HCT116 (cell line): ENCODE results near the gene RARS2.

ENCODE experiments used
- CBX3 ChIP-seq: IDR thresholded peaks from 2 replicates; pipeline ENCODE4 v1.6.1; 2012; ENCODE audit warnings: low read depth
- CTCF ChIP-seq, 3 experiments: fragments of 200-600 bp in 1 of 3; sonication (generic) in 1 of 3; IDR thresholded peaks in 2 of 3; conservative IDR thresholded peaks in 1 of 3; 2 replicates each; pipeline ENCODE4 v1.5.1; 2012 to 2017; ENCODE audit warnings: low read depth in 2 of 3, low read length in 2 of 3, antibody characterized with exemption in 1 of 3, borderline replicate concordance in 1 of 3, control low read depth in 1 of 3, mild to moderate bottlenecking in 1 of 3, mixed read lengths in 1 of 3, mixed run types in 1 of 3, moderate library complexity in 1 of 3; ENCODE audit not compliant: insufficient read depth in 1 of 3
- EZH2phosphoT487 ChIP-seq: fragments of 200-600 bp; IDR thresholded peaks from 2 replicates; pipeline ENCODE4 v1.6.1; 2018; ENCODE audit warnings: antibody characterized with exemption, borderline replicate concordance
- MAX ChIP-seq: IDR thresholded peaks from 2 replicates; pipeline ENCODE4 v1.6.1; 2012
- POLR2A ChIP-seq: IDR thresholded peaks from 2 replicates; pipeline ENCODE4 v1.7.0; 2011; ENCODE audit warnings: borderline replicate concordance; ENCODE audit not compliant: insufficient read depth, insufficient read length; ENCODE audit errors: extremely low read depth
- POLR2AphosphoS5 ChIP-seq: IDR thresholded peaks from 2 replicates; pipeline ENCODE4 v1.6.1; 2011; ENCODE audit warnings: mild to moderate bottlenecking, low read depth, low read length, moderate library complexity
- REST ChIP-seq: IDR thresholded peaks from 2 replicates; pipeline ENCODE4 v1.6.1; 2012; ENCODE audit warnings: low read depth
- SIN3A ChIP-seq: IDR thresholded peaks from 2 replicates; pipeline ENCODE4 v1.6.1; 2012; ENCODE audit warnings: low read depth
- SP1 ChIP-seq: IDR thresholded peaks from 2 replicates; pipeline ENCODE4 v1.6.1; 2012; ENCODE audit warnings: low read depth
- YY1 ChIP-seq: IDR thresholded peaks from 2 replicates; pipeline ENCODE4 v1.6.1; 2011; ENCODE audit warnings: low read length, low read depth, moderate library complexity, mild to moderate bottlenecking; ENCODE audit not compliant: insufficient replicate concordance; ENCODE audit errors: extremely low read depth

DNA sequence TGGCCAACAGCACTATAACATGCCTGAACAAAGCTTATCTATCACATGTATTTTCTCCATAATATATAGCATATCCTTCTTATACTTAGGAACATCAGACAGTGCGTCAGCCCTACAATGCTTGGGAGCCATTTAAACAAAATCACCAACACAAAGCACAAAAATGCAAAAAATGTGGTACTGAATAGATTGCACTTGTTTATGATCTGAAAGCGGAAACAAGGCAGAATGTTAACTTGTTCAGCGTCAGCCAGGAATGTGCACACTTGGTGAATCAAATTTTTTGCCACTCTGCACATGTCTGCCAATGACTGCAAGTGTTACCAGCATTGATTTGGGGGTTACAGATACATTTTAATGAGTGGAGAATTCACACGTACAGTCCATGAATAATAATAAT is 102.2 kb downstream of the RARS2 start:
- no peak for TF ChIP-seq MAX
- no peak for TF ChIP-seq EZH2phosphoT487
- no peak for TF ChIP-seq REST
- no peak for TF ChIP-seq POLR2A
- TF ChIP-seq SIN3A: no peak
- no peak for TF ChIP-seq CTCF (IDR thresholded peaks at IDR 0.05 in 2 of 3, conservative IDR thresholded peaks at IDR 0.05 in 1 of 3; ENCODE audit: borderline replicate concordance in 1 of 3, insufficient read depth in 1 of 3, low read depth in 2 of 3, low read length in 2 of 3)
- TF ChIP-seq SP1: no peak
- no peak for TF ChIP-seq CBX3
- TF ChIP-seq POLR2AphosphoS5: no peak
- TF ChIP-seq YY1: no peak
